HL-60 (cell line): Measurements from ENCODE around the gene FLNB.

Source experiments
- DNase-seq, 2 experiments: peaks; one replicate each; pipeline ENCODE4 v3.0.0-alpha.2; 2010 to 2020; ENCODE audit warnings: low read depth in 1 of 2, low spot score in 1 of 2
- H3K27ac ChIP-seq: fragments of 250-450 bp; sonication (Bioruptor Pico); replicated peaks from 2 replicates; pipeline ENCODE4 v1.5.1; 2020; ENCODE audit warnings: mild to moderate bottlenecking, moderate library complexity
- H3K27me3 ChIP-seq: fragments of 250-450 bp; sonication (Bioruptor Pico); 2 replicates; pipeline ENCODE4 v1.5.1; 2021; ENCODE audit warnings: mild to moderate bottlenecking, moderate library complexity; ENCODE audit not compliant: insufficient read depth, poor library complexity, severe bottlenecking
- H3K4me3 ChIP-seq: replicated peaks from 2 replicates; pipeline ENCODE4 v1.5.1; 2011; ENCODE audit warnings: mild to moderate bottlenecking, control low read depth, low read length; ENCODE audit not compliant: insufficient read depth
- GABPA ChIP-seq: IDR thresholded peaks from 2 replicates; pipeline ENCODE4 v1.6.1; 2012; ENCODE audit warnings: low read depth
- POLR2AphosphoS5 ChIP-seq: IDR thresholded peaks from 2 replicates; pipeline ENCODE4 v1.6.1; 2012; ENCODE audit warnings: low read depth
- SPI1 ChIP-seq: IDR thresholded peaks from 2 replicates; pipeline ENCODE4 v1.6.1; 2012; ENCODE audit warnings: low read depth, mild to moderate bottlenecking, borderline replicate concordance
- TF ChIP-seq, protein P1 (sequence below): IDR thresholded peaks from 2 replicates; pipeline ENCODE4 v1.6.1; 2012; ENCODE audit warnings: low read depth; ENCODE audit not compliant: insufficient replicate concordance
- TF ChIP-seq, protein P2 (sequence below): IDR thresholded peaks from one replicate; pipeline ENCODE4 v1.5.1; 2011; ENCODE audit warnings: low read length, control low read depth, inconsistent platforms; ENCODE audit not compliant: insufficient read depth

The FLNB gene

DNA sequence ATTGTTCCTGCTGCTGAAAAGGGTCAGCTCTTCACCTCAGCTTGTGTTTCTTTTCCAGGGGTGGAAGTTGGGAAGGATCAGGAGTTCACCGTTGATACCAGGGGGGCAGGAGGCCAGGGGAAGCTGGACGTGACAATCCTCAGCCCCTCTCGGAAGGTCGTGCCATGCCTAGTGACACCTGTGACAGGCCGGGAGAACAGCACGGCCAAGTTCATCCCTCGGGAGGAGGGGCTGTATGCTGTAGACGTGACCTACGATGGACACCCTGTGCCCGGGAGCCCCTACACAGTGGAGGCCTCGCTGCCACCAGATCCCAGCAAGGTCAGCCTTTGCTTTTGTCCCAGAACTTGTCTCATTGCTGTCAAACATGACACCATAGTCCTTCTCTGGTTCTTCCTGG lies 113.0 kb downstream of the FLNB start:
- H3K27ac ChIP-seq = no peak overlapping the region
- no peak overlapping the region for H3K4me3 ChIP-seq
- TF ChIP-seq, protein P1, sequence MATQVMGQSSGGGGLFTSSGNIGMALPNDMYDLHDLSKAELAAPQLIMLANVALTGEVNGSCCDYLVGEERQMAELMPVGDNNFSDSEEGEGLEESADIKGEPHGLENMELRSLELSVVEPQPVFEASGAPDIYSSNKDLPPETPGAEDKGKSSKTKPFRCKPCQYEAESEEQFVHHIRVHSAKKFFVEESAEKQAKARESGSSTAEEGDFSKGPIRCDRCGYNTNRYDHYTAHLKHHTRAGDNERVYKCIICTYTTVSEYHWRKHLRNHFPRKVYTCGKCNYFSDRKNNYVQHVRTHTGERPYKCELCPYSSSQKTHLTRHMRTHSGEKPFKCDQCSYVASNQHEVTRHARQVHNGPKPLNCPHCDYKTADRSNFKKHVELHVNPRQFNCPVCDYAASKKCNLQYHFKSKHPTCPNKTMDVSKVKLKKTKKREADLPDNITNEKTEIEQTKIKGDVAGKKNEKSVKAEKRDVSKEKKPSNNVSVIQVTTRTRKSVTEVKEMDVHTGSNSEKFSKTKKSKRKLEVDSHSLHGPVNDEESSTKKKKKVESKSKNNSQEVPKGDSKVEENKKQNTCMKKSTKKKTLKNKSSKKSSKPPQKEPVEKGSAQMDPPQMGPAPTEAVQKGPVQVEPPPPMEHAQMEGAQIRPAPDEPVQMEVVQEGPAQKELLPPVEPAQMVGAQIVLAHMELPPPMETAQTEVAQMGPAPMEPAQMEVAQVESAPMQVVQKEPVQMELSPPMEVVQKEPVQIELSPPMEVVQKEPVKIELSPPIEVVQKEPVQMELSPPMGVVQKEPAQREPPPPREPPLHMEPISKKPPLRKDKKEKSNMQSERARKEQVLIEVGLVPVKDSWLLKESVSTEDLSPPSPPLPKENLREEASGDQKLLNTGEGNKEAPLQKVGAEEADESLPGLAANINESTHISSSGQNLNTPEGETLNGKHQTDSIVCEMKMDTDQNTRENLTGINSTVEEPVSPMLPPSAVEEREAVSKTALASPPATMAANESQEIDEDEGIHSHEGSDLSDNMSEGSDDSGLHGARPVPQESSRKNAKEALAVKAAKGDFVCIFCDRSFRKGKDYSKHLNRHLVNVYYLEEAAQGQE = no peak
- TF ChIP-seq SPI1 = no peak
- TF ChIP-seq, protein P2, sequence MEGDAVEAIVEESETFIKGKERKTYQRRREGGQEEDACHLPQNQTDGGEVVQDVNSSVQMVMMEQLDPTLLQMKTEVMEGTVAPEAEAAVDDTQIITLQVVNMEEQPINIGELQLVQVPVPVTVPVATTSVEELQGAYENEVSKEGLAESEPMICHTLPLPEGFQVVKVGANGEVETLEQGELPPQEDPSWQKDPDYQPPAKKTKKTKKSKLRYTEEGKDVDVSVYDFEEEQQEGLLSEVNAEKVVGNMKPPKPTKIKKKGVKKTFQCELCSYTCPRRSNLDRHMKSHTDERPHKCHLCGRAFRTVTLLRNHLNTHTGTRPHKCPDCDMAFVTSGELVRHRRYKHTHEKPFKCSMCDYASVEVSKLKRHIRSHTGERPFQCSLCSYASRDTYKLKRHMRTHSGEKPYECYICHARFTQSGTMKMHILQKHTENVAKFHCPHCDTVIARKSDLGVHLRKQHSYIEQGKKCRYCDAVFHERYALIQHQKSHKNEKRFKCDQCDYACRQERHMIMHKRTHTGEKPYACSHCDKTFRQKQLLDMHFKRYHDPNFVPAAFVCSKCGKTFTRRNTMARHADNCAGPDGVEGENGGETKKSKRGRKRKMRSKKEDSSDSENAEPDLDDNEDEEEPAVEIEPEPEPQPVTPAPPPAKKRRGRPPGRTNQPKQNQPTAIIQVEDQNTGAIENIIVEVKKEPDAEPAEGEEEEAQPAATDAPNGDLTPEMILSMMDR = no peak
- TF ChIP-seq GABPA = no peak
- no peak for TF ChIP-seq POLR2AphosphoS5
- H3K27me3 ChIP-seq = no peaks in the 10 kb centered on the region
- DNase-seq = no peak

DNA sequence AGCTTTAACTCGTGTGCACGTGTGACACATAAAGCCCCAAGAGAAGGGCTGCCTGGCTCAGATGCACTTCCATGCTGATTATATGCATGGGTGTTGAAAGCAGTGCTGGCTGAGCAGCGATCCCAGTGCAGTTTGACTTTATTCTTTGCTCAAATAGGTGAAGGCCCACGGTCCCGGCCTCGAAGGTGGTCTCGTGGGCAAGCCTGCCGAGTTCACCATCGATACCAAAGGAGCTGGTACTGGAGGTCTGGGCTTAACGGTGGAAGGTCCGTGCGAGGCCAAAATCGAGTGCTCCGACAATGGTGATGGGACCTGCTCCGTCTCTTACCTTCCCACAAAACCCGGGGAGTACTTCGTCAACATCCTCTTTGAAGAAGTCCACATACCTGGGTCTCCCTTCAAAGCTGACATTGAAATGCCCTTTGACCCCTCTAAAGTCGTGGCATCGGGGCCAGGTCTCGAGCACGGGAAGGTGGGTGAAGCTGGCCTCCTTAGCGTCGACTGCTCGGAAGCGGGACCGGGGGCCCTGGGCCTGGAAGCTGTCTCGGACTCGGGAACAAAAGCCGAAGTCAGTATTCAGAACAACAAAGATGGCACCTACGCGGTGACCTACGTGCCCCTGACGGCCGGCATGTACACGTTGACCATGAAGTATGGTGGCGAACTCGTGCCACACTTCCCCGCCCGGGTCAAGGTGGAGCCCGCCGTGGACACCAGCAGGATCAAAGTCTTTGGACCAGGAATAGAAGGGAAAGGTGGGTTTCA lies 114.9 kb downstream of the FLNB start:
- Histone ChIP-seq H3K27me3 (no peaks in the 10 kb centered on the region), H3K4me3 (no peak overlapping the region), H3K27ac (no peak overlapping the region)
- no peak for TF ChIP-seq POLR2AphosphoS5
- no peak for TF ChIP-seq SPI1
- TF ChIP-seq GABPA = no peak
- TF ChIP-seq, protein P1 = no peak
- TF ChIP-seq, protein P2 = no peak
- no peak for DNase-seq

DNA sequence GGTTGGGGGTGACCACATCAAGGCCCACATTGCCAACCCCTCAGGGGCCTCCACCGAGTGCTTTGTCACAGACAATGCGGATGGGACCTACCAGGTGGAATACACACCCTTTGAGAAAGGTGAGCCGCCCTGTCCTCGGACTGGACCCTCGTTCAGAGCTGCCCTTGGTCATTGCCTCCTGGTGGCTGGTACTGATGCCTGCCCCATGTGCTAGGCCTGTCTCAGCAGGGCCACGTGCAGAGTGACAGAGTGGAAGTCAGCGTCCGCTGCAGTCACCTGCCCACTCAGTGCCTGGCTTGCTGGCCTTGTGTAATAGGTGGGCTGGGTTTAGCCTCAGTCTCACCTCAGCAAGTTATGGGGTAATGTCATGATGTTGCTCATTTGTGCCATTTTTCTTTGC lies 116.2 kb downstream of the FLNB start:
- no peak overlapping the region for H3K27ac ChIP-seq
- DNase-seq = no peak
- no peaks in the 10 kb centered on the region for H3K27me3 ChIP-seq
- TF ChIP-seq GABPA = no peak
- TF ChIP-seq POLR2AphosphoS5 = no peak
- no peak for TF ChIP-seq SPI1
- TF ChIP-seq, protein P2 = no peak
- TF ChIP-seq, protein P1 = no peak
- H3K4me3 ChIP-seq = no peak overlapping the region
